ENCODE data around the gene TNIK. TPM values are rescaled to one million over a fixed set of nuclear protein-coding genes. Genes with fewer than 3 reads are reported as not detected.

TNIK gene
- total RNA-seq, 4 donors from 2014 or later, result 1.5 to 20.3 (median 7.7) TPM

GRCh38 chr3:171330938-171331337, 129.3 kb downstream of the TNIK start:
- intact Hi-C loops (cut with DNase I; ENCODE audit: low total_unique reads), result no loop called here
- no peak overlapping the region for H3K4me3 ChIP-seq
- no peaks in the 10 kb centered on the region for H3K9me3 ChIP-seq
- peaks cover 0 to 8% of the 10 kb centered on the region in 2 donors for H3K4me1 ChIP-seq
- no peaks in the 10 kb centered on the region for H3K36me3 ChIP-seq
- no peak for DNase-seq
- no peak for TF ChIP-seq CTCF (IDR thresholded peaks at IDR 0.05)
- no peak for TF ChIP-seq POLR2A (IDR thresholded peaks at IDR 0.05)
- H3K27ac ChIP-seq, result no peak overlapping the region
- no peaks in the 10 kb centered on the region for H3K27me3 ChIP-seq

GRCh38 chr3:171329746-171330145, 130.5 kb downstream of the TNIK start:
- H3K4me3 ChIP-seq, result no peak overlapping the region
- intact Hi-C loops (cut with DNase I; ENCODE audit: low total_unique reads), result no loop called here
- H3K27ac ChIP-seq, result peak overlapping the region in 1 of 2 donors; percentile 37

DNA sequence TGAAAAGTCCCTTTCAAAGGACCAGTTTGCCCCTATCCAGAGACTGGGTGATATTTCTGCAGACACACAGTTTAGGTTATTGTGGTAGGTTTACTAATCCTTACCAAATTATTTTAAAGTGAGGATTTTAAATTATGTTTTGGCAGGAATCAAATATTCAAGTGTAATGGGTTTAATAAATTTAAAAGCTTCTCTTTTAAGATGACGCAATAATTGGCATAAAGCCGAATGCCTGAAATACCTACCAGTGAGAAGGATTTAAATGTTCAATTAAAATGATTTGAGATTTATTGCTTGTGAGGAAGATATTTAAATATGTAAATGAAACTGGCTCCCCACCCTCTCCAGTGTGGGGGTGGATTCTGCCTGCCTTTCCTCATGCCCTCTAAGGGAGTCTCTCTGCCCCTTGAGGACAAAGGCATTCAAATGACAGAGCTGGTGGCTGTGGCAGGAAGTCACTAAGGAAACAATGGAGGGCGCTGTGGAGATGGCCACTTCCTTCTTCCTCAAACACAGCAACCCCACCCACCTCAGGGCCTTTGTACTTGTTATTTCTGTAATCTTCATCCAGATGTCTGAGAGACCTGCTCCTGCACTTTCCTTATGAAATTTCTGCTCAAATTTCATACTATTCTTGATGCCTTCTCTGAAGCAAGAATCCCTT, 131.7 kb downstream of the TNIK start:
- no peak overlapping the region for H3K4me3 ChIP-seq
- H3K27me3 ChIP-seq, result no peaks in the 10 kb centered on the region
- no peak for DNase-seq
- H3K4me1 ChIP-seq, result peaks cover 0 to 8% of the 10 kb centered on the region in 2 donors
- H3K9me3 ChIP-seq, result no peaks in the 10 kb centered on the region
- intact Hi-C loops (cut with DNase I; ENCODE audit: low total_unique reads), result no loop called here
- no peaks in the 10 kb centered on the region for H3K36me3 ChIP-seq
- H3K27ac ChIP-seq, result peak overlapping the region; percentile 21 to 30
- no peak for TF ChIP-seq POLR2A (IDR thresholded peaks at IDR 0.05)
- TF ChIP-seq CTCF (IDR thresholded peaks at IDR 0.05), result no peak

More at GRCh38 chr3:171329746-171330145, 130.5 kb downstream of the TNIK start:
- DNase-seq, result no peak
- no peaks in the 10 kb centered on the region for H3K9me3 ChIP-seq
- peaks cover 0 to 8% of the 10 kb centered on the region in 2 donors for H3K4me1 ChIP-seq
- TF ChIP-seq CTCF (IDR thresholded peaks at IDR 0.05), result no peak
- no peak for TF ChIP-seq POLR2A (IDR thresholded peaks at IDR 0.05)
- H3K27me3 ChIP-seq, result no peaks in the 10 kb centered on the region
- no peaks in the 10 kb centered on the region for H3K36me3 ChIP-seq

- intact Hi-C loops (cut with DNase I; ENCODE audit: low total_unique reads), result no loop called here
- Histone ChIP-seq H3K27ac (no peak overlapping the region), H3K9me3 (no peaks in the 10 kb centered on the region), H3K27me3 (no peaks in the 10 kb centered on the region), H3K4me1 (peaks cover 0 to 8% of the 10 kb centered on the region in 2 donors), H3K4me3 (no peak overlapping the region), H3K36me3 (no peaks in the 10 kb centered on the region)
- DNase-seq, result no peak
- no peak for TF ChIP-seq CTCF (IDR thresholded peaks at IDR 0.05)
- TF ChIP-seq POLR2A (IDR thresholded peaks at IDR 0.05), result no peak
Measured at GRCh38 chr3:171327441-171328174, 132.6 kb downstream of the TNIK start.

Measured in uterus (tissue), 4 donors.